DOHH2 (cell line): ENCODE data around the gene CDC6.

Experiments
- CTCF ChIP-seq: fragments of 200-600 bp; sonication (generic); IDR thresholded peaks from one replicate; pipeline ENCODE4 v1.5.1; 2014; ENCODE audit warnings: antibody characterized with exemption, mild to moderate bottlenecking, low read depth, low read length; ENCODE audit not compliant: poor library complexity, severe bottlenecking
- EZH2phosphoT487 ChIP-seq: fragments of 200-600 bp; sonication (generic); IDR thresholded peaks from 2 replicates; pipeline ENCODE4 v1.6.1; 2017; ENCODE audit warnings: borderline replicate concordance, mild to moderate bottlenecking, antibody characterized with exemption, low read length, moderate library complexity, mixed read lengths

GRCh38 chr17:40259505-40259904 lies 28.2 kb upstream of the CDC6 start:
- TF ChIP-seq CTCF (no peak), EZH2phosphoT487 (no peak)
